ENCODE data around the gene COX4I2.
"Not testable (repeated sequence)": the region's sequence is repeated elsewhere in the genome, so short reads cannot be mapped to it uniquely, and the experiment has no call there.

Gene COX4I2

DNA sequence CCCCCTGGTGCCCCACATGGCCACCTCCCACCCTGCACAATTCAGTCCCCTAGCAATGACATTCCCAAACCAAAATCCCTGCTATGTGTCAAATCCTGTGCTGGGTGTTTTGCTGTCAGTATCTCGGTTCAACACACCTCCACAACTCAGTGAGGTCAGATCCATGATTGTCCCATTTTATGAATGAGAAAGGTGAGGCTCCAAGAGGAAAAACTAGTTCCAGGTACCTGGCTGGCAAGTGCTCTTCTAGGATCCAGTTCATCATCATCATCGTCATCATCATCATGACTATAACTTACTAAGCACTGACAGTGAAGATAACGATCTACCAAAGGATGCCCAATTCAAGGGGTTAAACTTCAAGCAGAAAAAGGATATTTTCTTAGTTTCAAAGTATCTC lies 17.5 kb upstream of the COX4I2 start:
- Histone ChIP-seq H3K14ac (ENCODE audit: low read length in 2 of 2) (no peak overlapping the region), H3K4me2 (ENCODE audit: low read length, poor library complexity, severe bottlenecking) (no peak overlapping the region), H3K4me3 (ENCODE audit: insufficient read depth in 1 of 2, low read depth in 1 of 2, low read length in 2 of 2) (no peak overlapping the region), H3K79me1 (replicated peaks; ENCODE audit: low read length, poor library complexity, severe bottlenecking) (no peaks in the 10 kb centered on the region), H3K36me3 (ENCODE audit: control insufficient read depth in 1 of 2, insufficient read depth in 2 of 2, low read depth in 1 of 2, low read length in 2 of 2) (no peaks in the 10 kb centered on the region), H2AFZ (ENCODE audit: low read depth, low read length) (no peak overlapping the region), H2BK5ac (ENCODE audit: low read depth, low read length, poor library complexity, severe bottlenecking) (no peak overlapping the region), H3K4ac (ENCODE audit: low read depth in 1 of 2, low read length in 2 of 2) (no peak overlapping the region), H2BK120ac (ENCODE audit: low read depth, low read length) (no peak overlapping the region), H3K23ac (ENCODE audit: low read length in 2 of 2) (no peak overlapping the region), H2BK15ac (ENCODE audit: low read depth, poor library complexity, severe bottlenecking) (no peak overlapping the region), H3K18ac (ENCODE audit: low read depth in 1 of 2, low read length in 2 of 2) (no peak overlapping the region), H3K4me1 (ENCODE audit: control insufficient read depth, insufficient read depth, low read depth, low read length) (no peaks in the 10 kb centered on the region), H3K9ac (ENCODE audit: low read length) (no peak overlapping the region), H3K9me3 (ENCODE audit: control insufficient read depth, low read length) (no peaks in the 10 kb centered on the region), H2AK5ac (ENCODE audit: low read length, severe bottlenecking) (no peak overlapping the region), H4K8ac (ENCODE audit: low read length) (no peak overlapping the region), H2BK12ac (ENCODE audit: low read length in 2 of 2) (no peak overlapping the region), H3K27me3 (ENCODE audit: control insufficient read depth in 1 of 2, insufficient read depth in 1 of 2, low read length in 2 of 2) (no peaks in the 10 kb centered on the region), H4K91ac (ENCODE audit: low read length) (no peak overlapping the region), H3K27ac (ENCODE audit: low read length, poor library complexity, severe bottlenecking) (no peak overlapping the region)
- no peak for DNase-seq
- WGBS: 96% methylated on average over 2 of the region's 3 CpGs

DNA sequence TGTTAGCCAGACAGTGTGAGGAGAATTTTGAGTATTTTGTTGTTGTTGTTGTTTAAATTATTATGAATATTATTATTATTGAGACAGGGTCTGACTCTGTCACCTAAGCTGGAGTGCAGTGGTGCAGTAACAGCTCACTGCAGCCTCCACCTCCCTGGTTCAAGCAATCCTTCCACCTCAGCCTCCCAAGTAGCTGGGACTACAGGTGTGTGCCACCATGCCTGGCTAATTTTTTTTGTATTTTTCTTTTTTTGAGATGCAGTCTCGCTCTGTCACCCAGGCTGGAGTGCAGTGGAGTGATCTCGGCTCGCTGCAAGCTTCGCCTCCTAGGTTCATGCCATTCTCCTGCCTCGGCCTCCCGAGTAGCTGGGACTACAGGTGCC lies 14.6 kb upstream of the COX4I2 start:
- not testable (repeated sequence) for H3K27me3 ChIP-seq (ENCODE audit: control insufficient read depth in 1 of 2, insufficient read depth in 1 of 2, low read length in 2 of 2); H2AK5ac ChIP-seq (ENCODE audit: low read length, severe bottlenecking); H3K18ac ChIP-seq (ENCODE audit: low read depth in 1 of 2, low read length in 2 of 2); H3K79me1 ChIP-seq (replicated peaks; ENCODE audit: low read length, poor library complexity, severe bottlenecking); H3K9ac ChIP-seq (ENCODE audit: low read length); H3K4me3 ChIP-seq (ENCODE audit: insufficient read depth in 1 of 2, low read depth in 1 of 2, low read length in 2 of 2); DNase-seq; H2BK120ac ChIP-seq (ENCODE audit: low read depth, low read length); H3K27ac ChIP-seq (ENCODE audit: low read length, poor library complexity, severe bottlenecking); H2AFZ ChIP-seq (ENCODE audit: low read depth, low read length); H3K23ac ChIP-seq (ENCODE audit: low read length in 2 of 2); H3K14ac ChIP-seq (ENCODE audit: low read length in 2 of 2); H3K4me1 ChIP-seq (ENCODE audit: control insufficient read depth, insufficient read depth, low read depth, low read length); H2BK15ac ChIP-seq (ENCODE audit: low read depth, poor library complexity, severe bottlenecking); H3K4me2 ChIP-seq (ENCODE audit: low read length, poor library complexity, severe bottlenecking); H3K4ac ChIP-seq (ENCODE audit: low read depth in 1 of 2, low read length in 2 of 2); H3K36me3 ChIP-seq (ENCODE audit: control insufficient read depth in 1 of 2, insufficient read depth in 2 of 2, low read depth in 1 of 2, low read length in 2 of 2); H4K8ac ChIP-seq (ENCODE audit: low read length); H3K9me3 ChIP-seq (ENCODE audit: control insufficient read depth, low read length); H2BK5ac ChIP-seq (ENCODE audit: low read depth, low read length, poor library complexity, severe bottlenecking); H4K91ac ChIP-seq (ENCODE audit: low read length); H2BK12ac ChIP-seq (ENCODE audit: low read length in 2 of 2)
- 92% methylated on average over 6 of the region's 6 CpGs for WGBS

DNA sequence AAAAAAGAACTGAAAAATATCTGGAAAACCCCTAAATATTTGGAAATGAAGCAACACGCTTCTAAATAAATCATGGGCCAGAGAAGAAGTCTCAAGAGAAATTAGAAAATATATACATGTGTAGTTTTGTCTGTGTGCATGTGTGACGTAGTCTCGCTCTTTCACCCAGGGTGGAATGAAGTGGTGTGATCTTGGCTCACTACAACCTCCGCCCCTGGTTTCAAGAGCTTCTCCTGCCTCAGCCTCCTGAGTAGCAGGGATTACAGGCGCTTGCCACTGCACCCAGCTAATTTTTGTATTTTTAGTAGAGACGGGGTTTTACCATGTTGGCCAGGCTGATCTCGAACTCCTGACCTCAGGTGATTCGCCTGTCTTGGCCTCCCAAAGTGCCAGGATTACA lies 11.2 kb upstream of the COX4I2 start:
- not testable (repeated sequence) for H3K4me2 ChIP-seq (ENCODE audit: low read length, poor library complexity, severe bottlenecking); H4K8ac ChIP-seq (ENCODE audit: low read length); H3K27ac ChIP-seq (ENCODE audit: low read length, poor library complexity, severe bottlenecking); H2BK5ac ChIP-seq (ENCODE audit: low read depth, low read length, poor library complexity, severe bottlenecking); H3K9ac ChIP-seq (ENCODE audit: low read length); H3K36me3 ChIP-seq (ENCODE audit: control insufficient read depth in 1 of 2, insufficient read depth in 2 of 2, low read depth in 1 of 2, low read length in 2 of 2); H3K27me3 ChIP-seq (ENCODE audit: control insufficient read depth in 1 of 2, insufficient read depth in 1 of 2, low read length in 2 of 2); H3K18ac ChIP-seq (ENCODE audit: low read depth in 1 of 2, low read length in 2 of 2); H3K4me1 ChIP-seq (ENCODE audit: control insufficient read depth, insufficient read depth, low read depth, low read length); H3K4ac ChIP-seq (ENCODE audit: low read depth in 1 of 2, low read length in 2 of 2); H2BK120ac ChIP-seq (ENCODE audit: low read depth, low read length); H3K23ac ChIP-seq (ENCODE audit: low read length in 2 of 2); H2AK5ac ChIP-seq (ENCODE audit: low read length, severe bottlenecking); H3K4me3 ChIP-seq (ENCODE audit: insufficient read depth in 1 of 2, low read depth in 1 of 2, low read length in 2 of 2); H2AFZ ChIP-seq (ENCODE audit: low read depth, low read length); DNase-seq; H2BK15ac ChIP-seq (ENCODE audit: low read depth, poor library complexity, severe bottlenecking); H3K14ac ChIP-seq (ENCODE audit: low read length in 2 of 2); H3K79me1 ChIP-seq (replicated peaks; ENCODE audit: low read length, poor library complexity, severe bottlenecking); H4K91ac ChIP-seq (ENCODE audit: low read length); H3K9me3 ChIP-seq (ENCODE audit: control insufficient read depth, low read length); H2BK12ac ChIP-seq (ENCODE audit: low read length in 2 of 2)
- 92% methylated on average over 8 of the region's 8 CpGs for WGBS

DNA sequence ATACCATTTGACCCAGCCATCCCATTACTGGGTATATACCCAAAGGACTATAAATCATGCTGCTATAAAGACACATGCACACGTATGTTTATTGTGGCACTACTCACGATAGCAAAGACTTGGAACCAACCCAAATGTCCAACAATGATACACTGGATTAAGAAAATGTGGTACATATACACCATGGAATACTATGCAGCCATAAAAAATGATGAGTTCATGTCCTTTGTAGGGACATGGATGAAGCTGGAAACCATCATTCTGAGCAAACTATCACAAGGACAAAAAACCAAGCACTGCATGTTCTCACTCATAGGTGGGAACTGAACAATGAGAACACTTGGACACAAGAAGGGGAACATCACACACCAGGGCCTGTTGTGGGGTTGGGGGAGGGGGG lies 9.7 kb upstream of the COX4I2 start:
- H2BK15ac ChIP-seq (ENCODE audit: low read depth, poor library complexity, severe bottlenecking); H4K8ac ChIP-seq (ENCODE audit: low read length); H4K91ac ChIP-seq (ENCODE audit: low read length); H2BK5ac ChIP-seq (ENCODE audit: low read depth, low read length, poor library complexity, severe bottlenecking); H3K9ac ChIP-seq (ENCODE audit: low read length); H2AK5ac ChIP-seq (ENCODE audit: low read length, severe bottlenecking); H3K27me3 ChIP-seq (ENCODE audit: control insufficient read depth in 1 of 2, insufficient read depth in 1 of 2, low read length in 2 of 2); H2BK12ac ChIP-seq (ENCODE audit: low read length in 2 of 2); H3K4me1 ChIP-seq (ENCODE audit: control insufficient read depth, insufficient read depth, low read depth, low read length); H3K9me3 ChIP-seq (ENCODE audit: control insufficient read depth, low read length); H3K79me1 ChIP-seq (replicated peaks; ENCODE audit: low read length, poor library complexity, severe bottlenecking); H3K23ac ChIP-seq (ENCODE audit: low read length in 2 of 2); H3K27ac ChIP-seq (ENCODE audit: low read length, poor library complexity, severe bottlenecking); H3K4me3 ChIP-seq (ENCODE audit: insufficient read depth in 1 of 2, low read depth in 1 of 2, low read length in 2 of 2); DNase-seq; H2AFZ ChIP-seq (ENCODE audit: low read depth, low read length); H3K14ac ChIP-seq (ENCODE audit: low read length in 2 of 2); H2BK120ac ChIP-seq (ENCODE audit: low read depth, low read length); H3K4me2 ChIP-seq (ENCODE audit: low read length, poor library complexity, severe bottlenecking); H3K4ac ChIP-seq (ENCODE audit: low read depth in 1 of 2, low read length in 2 of 2); H3K36me3 ChIP-seq (ENCODE audit: control insufficient read depth in 1 of 2, insufficient read depth in 2 of 2, low read depth in 1 of 2, low read length in 2 of 2); H3K18ac ChIP-seq (ENCODE audit: low read depth in 1 of 2, low read length in 2 of 2): not testable (repeated sequence)
- WGBS: no CpG with 5 or more reads among the region's 2 CpGs

Measured in mesenchymal stem cell (in vitro differentiated cells and primary cell).